K562 (cell line): Measurements from ENCODE around the gene PEX5. TPM values are rescaled to one million over a fixed set of nuclear protein-coding genes. Genes with fewer than 3 reads are reported as not detected.

ENCODE experiments used
- ATAC-seq: fragments of 200-7000 bp; cut with Tn5 transposase; 3 replicates; pipeline ENCODE4 v1.9.1; 2020; ENCODE audit warnings: moderate library complexity
- BruUV-seq: library from RNA; stranded (reverse); fragments of 400-500 nt; replicated peaks from 2 replicates; lab custom pipeline; 2021; lab: Mats Ljungman, UMichigan
- CTCF ChIA-PET: fragments of 300-600 bp; formaldehyde crosslinking; extraction: SDS; loops from one replicate; lab custom pipeline; 2021; ENCODE audit warnings: low intra/inter-chr PET ratio; lab: Yijun Ruan, JAX
- POLR2A ChIA-PET: fragments of 300-600, 350-650 bp; sonication (Branson Sonifier 250); formaldehyde crosslinking; extraction: SDS; loops from one replicate; lab custom pipeline; 2021; ENCODE audit warnings: antibody characterized with exemption, inconsistent platforms; lab: Yijun Ruan, JAX
- DNase-seq, 4 experiments: peaks; one replicate each; pipeline versions ENCODE4 v3.0.0 to v3.0.0-alpha.2; 2011 to 2018; ENCODE audit warnings: low spot score in 3 of 4, mixed read lengths in 3 of 4; ENCODE audit errors: extremely low read depth in 1 of 4
- FAIRE-seq: peaks from 2 replicates; lab custom pipeline; 2011; peaks lifted over from hg19 to GRCh38; lab: Jason Lieb, UNC
- H2AFZ ChIP-seq: 2 replicates; pipeline ENCODE4 v1.6.0; 2011; ENCODE audit warnings: low read depth, low read length, control low read depth, inconsistent platforms
- H3K27ac ChIP-seq: fragments of 200-600 bp; 3 replicates; pipeline ENCODE4 v1.8.0; 2011; ENCODE audit warnings: low read depth, mild to moderate bottlenecking, control low read depth, inconsistent platforms, low read length, moderate library complexity, mixed read lengths; ENCODE audit errors: extremely low read depth
- H3K27me3 ChIP-seq, 2 experiments: fragments of 300-600 bp in 1 of 2; 2 replicates in 1 of 2; 3 replicates in 1 of 2; pipeline versions ENCODE4 v1.6.0 to v1.8.0; 2011; ENCODE audit warnings: inconsistent platforms in 2 of 2, low read length in 2 of 2, mild to moderate bottlenecking in 1 of 2, mixed read lengths in 1 of 2, moderate library complexity in 1 of 2; ENCODE audit not compliant: control insufficient read depth in 2 of 2, insufficient read depth in 2 of 2
- H3K36me3 ChIP-seq: fragments of 300-600 bp; 3 replicates; pipeline ENCODE4 v1.8.0; 2011; ENCODE audit warnings: mild to moderate bottlenecking, low read length, inconsistent platforms; ENCODE audit not compliant: control insufficient read depth, insufficient read depth
- H3K4me1 ChIP-seq, 2 experiments: fragments of 200-600 bp in 1 of 2; replicated peaks in 1 of 2; 2 replicates in 1 of 2; 3 replicates in 1 of 2; pipeline versions ENCODE4 v1.5.1 to v1.8.0; 2011; ENCODE audit warnings: inconsistent platforms in 2 of 2, low read length in 2 of 2, mild to moderate bottlenecking in 1 of 2, mixed read lengths in 1 of 2, moderate library complexity in 1 of 2; ENCODE audit not compliant: control insufficient read depth in 2 of 2, insufficient read depth in 2 of 2
- H3K4me2 ChIP-seq: 2 replicates; pipeline ENCODE4 v1.6.1; 2011; ENCODE audit warnings: low read length, control low read depth, inconsistent platforms, mixed read lengths; ENCODE audit not compliant: insufficient read depth
- H3K4me3 ChIP-seq: fragments of 200-600 bp; sonication (generic), shearing (Covaris generic); 2 replicates; pipeline ENCODE4 v1.5.1; 2016; ENCODE audit warnings: control low read depth, inconsistent platforms
- H3K79me2 ChIP-seq: fragments of 200-600 bp; 3 replicates; pipeline ENCODE4 v1.8.0; 2011; ENCODE audit warnings: low read length, inconsistent platforms; ENCODE audit not compliant: control insufficient read depth, insufficient read depth
- H3K9ac ChIP-seq, 2 experiments: 2 replicates each; pipeline versions ENCODE4 v1.6.0 to v1.6.1; 2011; ENCODE audit warnings: low read depth in 2 of 2, low read length in 2 of 2, control low read depth in 1 of 2, inconsistent platforms in 1 of 2, mild to moderate bottlenecking in 1 of 2, mixed read lengths in 1 of 2; ENCODE audit not compliant: insufficient read depth in 1 of 2
- H3K9me1 ChIP-seq: one replicate; pipeline ENCODE4 v1.6.0; 2011; ENCODE audit warnings: inconsistent platforms, mild to moderate bottlenecking, low read length, moderate library complexity; ENCODE audit not compliant: control insufficient read depth, insufficient read depth
- H3K9me3 ChIP-seq: replicated peaks from 2 replicates; pipeline ENCODE4 v1.5.1; 2011; ENCODE audit warnings: low read depth, low read length, inconsistent platforms; ENCODE audit not compliant: control insufficient read depth, insufficient read depth
- H4K20me1 ChIP-seq: replicated peaks from 2 replicates; pipeline ENCODE4 v1.6.1; 2011; ENCODE audit warnings: low read length, inconsistent platforms, mixed read lengths; ENCODE audit not compliant: control insufficient read depth, insufficient read depth
- COPS2 ChIP-seq: fragments of 450-650 bp; conservative IDR thresholded peaks from 2 replicates; pipeline ENCODE4 v1.6.1; 2016; ENCODE audit warnings: mild to moderate bottlenecking, moderate library complexity
- EHMT2 ChIP-seq: fragments of 450-650 bp; IDR thresholded peaks from 2 replicates; pipeline ENCODE4 v1.6.1; 2018; ENCODE audit warnings: antibody characterized with exemption
- NCOA4 ChIP-seq: fragments of 450-650 bp; IDR thresholded peaks from 2 replicates; pipeline ENCODE4 v1.6.1; 2018; ENCODE audit warnings: mild to moderate bottlenecking; ENCODE audit not compliant: partially characterized antibody
- PHB2 ChIP-seq: fragments of 450-650 bp; IDR thresholded peaks from 2 replicates; pipeline ENCODE4 v1.6.1; 2017; ENCODE audit warnings: low read depth
- POLR2A ChIP-seq: fragments of 450-650 bp; conservative IDR thresholded peaks from 2 replicates; pipeline ENCODE4 v1.6.1; 2016
- PURB ChIP-seq: sonication (generic); formaldehyde crosslinking; IDR thresholded peaks from 2 replicates; pipeline ENCODE4 v1.9.0; 2021; ENCODE audit warnings: low read depth, mild to moderate bottlenecking, missing genetic modification reagents
- RAD51 ChIP-seq: fragments of 450-650 bp; IDR thresholded peaks from 2 replicates; pipeline ENCODE4 v1.7.1; 2016; ENCODE audit warnings: low read depth, mild to moderate bottlenecking, borderline replicate concordance
- STAT5A ChIP-seq: IDR thresholded peaks from 2 replicates; pipeline ENCODE4 v1.6.1; 2012; ENCODE audit warnings: low read length, inconsistent platforms, borderline replicate concordance
- TBP ChIP-seq: optimal IDR thresholded peaks from 2 replicates; pipeline ENCODE3; 2011; ENCODE audit warnings: low read depth, low read length, improper control_type of control experiment
- XRCC5 ChIP-seq: fragments of 200-400 bp; formaldehyde crosslinking; IDR thresholded peaks from 2 replicates; pipeline ENCODE4 v1.6.1; 2017; ENCODE audit warnings: low read depth, mild to moderate bottlenecking, low read length
- ZFP30 ChIP-seq: fragments of 250-450 bp; sonication (Bioruptor Pico); IDR thresholded peaks from 2 replicates; pipeline ENCODE4 v1.8.0; 2022; ENCODE audit warnings: moderate library complexity, mild to moderate bottlenecking, inconsistent platforms, borderline replicate concordance
- ZNF354B ChIP-seq: fragments of 250-450 bp; sonication (Bioruptor Pico); IDR thresholded peaks from 2 replicates; pipeline ENCODE4 v1.4.0; 2020
- WGBS: fragments of 100-300 bp; shearing (Covaris generic); methylation state at CpG from one replicate; pipeline ENCODE4 v1.1.6; 2016; ENCODE audit warnings: low coverage, mixed read lengths; ENCODE audit not compliant: insufficient coverage; ENCODE audit errors: missing lambda C conversion rate; 5-methylcytosine and 5-hydroxymethylcytosine counted together
- in situ Hi-C: fragments of 300-500 bp; cut with MboI; formaldehyde crosslinking; loops from 4 replicates; pipeline ENCODE4 v1.15.0; 2018; ENCODE audit warnings: inconsistent platforms, mixed read lengths
- intact Hi-C: fragments of 100-400 bp; cut with micrococcal nuclease; formaldehyde crosslinking; loops from 2 replicates; pipeline ENCODE4 v1.14.2; 2022
- polyA plus RNA-seq, 8 experiments: library from polyadenylated mRNA; depleted of rRNA in 4 of 8; stranded (reverse) in 5 of 8; unstranded in 3 of 8; fragments of >200 nt; fragmentation: Nextera tagmentation in 2 of 8; fragmentation: Illumina TruSeq in 1 of 8; extraction: Ambion mirVana in 2 of 8; extraction: Trizol in 1 of 8; gene quantifications; 2 replicates each; pipeline versions ENCODE4 v1.2.1 to v1.2.3, GENCODE V29; 2011 to 2014; ENCODE audit warnings: inconsistent platforms in 1 of 8, missing spikeins in 1 of 8
- total RNA-seq, 7 experiments: library from RNA; depleted of rRNA in 6 of 7; stranded (reverse); fragments of >200 nt in 6 of 7; fragmentation: Illumina TruSeq in 2 of 7; extraction: Trizol in 2 of 7; gene quantifications; 2 replicates each; pipeline versions ENCODE4 v1.2.1 to v1.2.3, GENCODE V29; 2011 to 2021; ENCODE audit warnings: low replicate concordance in 1 of 7
- TF ChIP-seq, protein P1 (sequence below), 2 experiments: fragments of 450-650 bp; conservative IDR thresholded peaks; 2 replicates each; pipeline ENCODE4 v1.6.1; 2017; ENCODE audit warnings: mild to moderate bottlenecking in 2 of 2, moderate library complexity in 2 of 2
- TF ChIP-seq, protein P2 (sequence below): fragments of 450-650 bp; conservative IDR thresholded peaks from 2 replicates; pipeline ENCODE4 v1.6.1; 2016; ENCODE audit warnings: missing genetic modification characterization, low read depth, mild to moderate bottlenecking, control low read depth, missing compliant biosample characterization
- TF ChIP-seq, protein P3 (sequence below): fragments of 450-650 bp; formaldehyde crosslinking; IDR thresholded peaks from 2 replicates; pipeline ENCODE4 v1.4.0; 2022; ENCODE audit warnings: missing genetic modification characterization

Gene PEX5
- total and polyA plus RNA-seq, 9 of the 15 experiments (the other 6 are each of a cell fraction or from before 2014, with no cell fraction given): 1.4 to 26.1 (median 14.0) TPM

DNA sequence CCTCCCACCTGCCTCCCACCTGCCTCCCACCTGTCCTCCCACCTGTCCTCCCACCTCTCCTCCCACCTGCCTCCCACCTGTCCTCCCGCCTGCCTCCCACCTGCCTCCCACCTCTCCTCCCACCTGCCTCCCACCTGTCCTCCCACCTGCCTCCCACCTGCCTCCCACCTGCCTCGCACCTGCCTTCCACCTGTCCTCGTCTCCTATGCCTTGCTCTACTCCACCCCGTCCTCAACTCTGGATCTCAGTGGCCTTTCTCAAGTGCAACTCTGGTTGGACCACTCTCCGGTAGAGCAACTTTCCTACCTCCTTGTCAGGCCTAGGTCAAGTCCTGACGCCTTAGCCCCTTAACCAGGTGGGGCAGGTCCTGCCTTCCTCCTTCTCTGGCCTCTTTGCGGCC is 29.3 kb upstream of the PEX5 start:
- no peak for ATAC-seq
- no peaks in the 10 kb centered on the region for H3K36me3 ChIP-seq
- TF ChIP-seq ZNF354B (CRISPR knock-in tag) (no peak), EHMT2 (no peak), NCOA4 (no peak), PURB (CRISPR knock-in tag) (no peak), COPS2 (no peak), TBP (no peak), RAD51 (no peak), XRCC5 (no peak), POLR2A (no peak), STAT5A (no peak), PHB2 (no peak), ZFP30 (no peak)
- TF ChIP-seq, protein P1, sequence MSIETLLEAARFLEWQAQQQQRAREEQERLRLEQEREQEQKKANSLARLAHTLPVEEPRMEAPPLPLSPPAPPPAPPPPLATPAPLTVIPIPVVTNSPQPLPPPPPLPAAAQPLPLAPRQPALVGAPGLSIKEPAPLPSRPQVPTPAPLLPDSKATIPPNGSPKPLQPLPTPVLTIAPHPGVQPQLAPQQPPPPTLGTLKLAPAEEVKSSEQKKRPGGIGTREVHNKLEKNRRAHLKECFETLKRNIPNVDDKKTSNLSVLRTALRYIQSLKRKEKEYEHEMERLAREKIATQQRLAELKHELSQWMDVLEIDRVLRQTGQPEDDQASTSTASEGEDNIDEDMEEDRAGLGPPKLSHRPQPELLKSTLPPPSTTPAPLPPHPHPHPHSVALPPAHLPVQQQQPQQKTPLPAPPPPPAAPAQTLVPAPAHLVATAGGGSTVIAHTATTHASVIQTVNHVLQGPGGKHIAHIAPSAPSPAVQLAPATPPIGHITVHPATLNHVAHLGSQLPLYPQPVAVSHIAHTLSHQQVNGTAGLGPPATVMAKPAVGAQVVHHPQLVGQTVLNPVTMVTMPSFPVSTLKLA (conservative IDR thresholded peaks at IDR 0.05): no peak
- TF ChIP-seq, protein P2, sequence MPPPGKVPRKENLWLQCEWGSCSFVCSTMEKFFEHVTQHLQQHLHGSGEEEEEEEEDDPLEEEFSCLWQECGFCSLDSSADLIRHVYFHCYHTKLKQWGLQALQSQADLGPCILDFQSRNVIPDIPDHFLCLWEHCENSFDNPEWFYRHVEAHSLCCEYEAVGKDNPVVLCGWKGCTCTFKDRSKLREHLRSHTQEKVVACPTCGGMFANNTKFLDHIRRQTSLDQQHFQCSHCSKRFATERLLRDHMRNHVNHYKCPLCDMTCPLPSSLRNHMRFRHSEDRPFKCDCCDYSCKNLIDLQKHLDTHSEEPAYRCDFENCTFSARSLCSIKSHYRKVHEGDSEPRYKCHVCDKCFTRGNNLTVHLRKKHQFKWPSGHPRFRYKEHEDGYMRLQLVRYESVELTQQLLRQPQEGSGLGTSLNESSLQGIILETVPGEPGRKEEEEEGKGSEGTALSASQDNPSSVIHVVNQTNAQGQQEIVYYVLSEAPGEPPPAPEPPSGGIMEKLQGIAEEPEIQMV: no peak
- TF ChIP-seq, protein P3, sequence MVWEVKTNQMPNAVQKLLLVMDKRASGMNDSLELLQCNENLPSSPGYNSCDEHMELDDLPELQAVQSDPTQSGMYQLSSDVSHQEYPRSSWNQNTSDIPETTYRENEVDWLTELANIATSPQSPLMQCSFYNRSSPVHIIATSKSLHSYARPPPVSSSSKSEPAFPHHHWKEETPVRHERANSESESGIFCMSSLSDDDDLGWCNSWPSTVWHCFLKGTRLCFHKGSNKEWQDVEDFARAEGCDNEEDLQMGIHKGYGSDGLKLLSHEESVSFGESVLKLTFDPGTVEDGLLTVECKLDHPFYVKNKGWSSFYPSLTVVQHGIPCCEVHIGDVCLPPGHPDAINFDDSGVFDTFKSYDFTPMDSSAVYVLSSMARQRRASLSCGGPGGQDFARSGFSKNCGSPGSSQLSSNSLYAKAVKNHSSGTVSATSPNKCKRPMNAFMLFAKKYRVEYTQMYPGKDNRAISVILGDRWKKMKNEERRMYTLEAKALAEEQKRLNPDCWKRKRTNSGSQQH (CRISPR knock-in tag): no peak
- TF ChIP-seq, all 486 proteins: peak for 0
- H3K4me1 ChIP-seq: peaks cover 0 to 12% of the 10 kb centered on the region in 2 experiments; a peak in 2 of 5 replicates
- WGBS: 27% methylated on average over 4 of the region's 7 CpGs
- BruUV-seq: no TSS peak
- intact Hi-C loops: no loop called here
- H3K27me3 ChIP-seq: no peaks in the 10 kb centered on the region; a peak in 1 of 5 replicates
- no peak overlapping the region for H3K27ac ChIP-seq
- ChIA-PET POLR2A (no interaction called here), CTCF (no interaction called here)
- H3K9me3 ChIP-seq: no peaks in the 10 kb centered on the region
- H3K4me2 ChIP-seq: no peak overlapping the region
- H3K4me3 ChIP-seq: no peak overlapping the region
- no peaks in the 10 kb centered on the region for H3K9me1 ChIP-seq
- H2AFZ ChIP-seq: no peak overlapping the region
- DNase-seq (no peak), FAIRE-seq (no peak)
- no peak overlapping the region for H3K9ac ChIP-seq
- no peaks in the 10 kb centered on the region for H3K79me2 ChIP-seq
- no peaks in the 10 kb centered on the region for H4K20me1 ChIP-seq
- in situ Hi-C loops: no loop called here
